RPMI7951 (cell line): ENCODE measurements around the gene C2CD2. TPM values are rescaled to one million over a fixed set of nuclear protein-coding genes. Genes with fewer than 3 reads are reported as not detected.

Source experiments
- DNase-seq: peaks from one replicate; pipeline ENCODE4 v3.0.0-alpha.2; 2012; ENCODE audit warnings: low read depth
- total RNA-seq: library from RNA; depleted of rRNA; stranded (reverse); fragments of >200 nt; shearing (Covaris generic); gene quantifications from 2 replicates; pipeline ENCODE4 v1.2.3, GENCODE V29; 2014

The C2CD2 gene
- total RNA-seq, 1 experiment from 2014 or later, result 18.5 TPM

DNA sequence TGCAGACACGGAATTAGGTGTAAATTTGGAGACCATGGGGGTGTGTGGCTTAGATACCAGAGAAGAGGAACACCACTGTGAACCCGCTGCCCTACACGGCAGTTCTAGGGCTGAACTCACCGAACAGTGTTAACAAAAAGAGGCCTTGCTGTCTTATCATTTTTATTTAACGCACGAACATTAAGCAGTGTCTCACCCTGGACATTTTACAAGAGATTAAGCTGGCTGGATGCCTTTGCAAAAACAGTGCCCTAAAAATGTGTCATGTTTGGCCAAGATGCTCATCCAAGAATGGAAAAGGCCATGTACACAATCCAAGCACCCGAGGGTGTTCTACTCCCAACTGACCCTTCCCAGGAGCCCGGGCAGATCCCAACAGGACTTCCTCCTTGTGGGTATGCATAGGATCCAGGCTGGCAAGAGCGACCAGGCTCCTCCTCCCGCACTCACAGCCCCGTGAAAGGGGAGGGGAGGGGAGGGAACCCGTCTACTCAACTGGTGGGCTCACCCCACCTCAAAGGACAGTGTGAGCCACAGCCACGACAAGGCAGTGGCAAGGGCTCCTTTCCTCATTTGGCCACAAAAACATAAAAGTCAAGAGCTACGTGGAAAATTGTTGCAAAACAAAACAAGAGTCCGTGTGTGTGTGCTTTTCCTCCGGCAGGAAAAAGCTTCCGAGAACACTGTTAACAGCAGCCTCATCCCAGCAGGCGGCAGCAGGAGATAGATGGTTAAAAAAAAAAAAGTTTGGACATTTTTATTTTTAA, 20.3 kb downstream of the C2CD2 start:
- DNase-seq, result peak; percentile 72

DNA sequence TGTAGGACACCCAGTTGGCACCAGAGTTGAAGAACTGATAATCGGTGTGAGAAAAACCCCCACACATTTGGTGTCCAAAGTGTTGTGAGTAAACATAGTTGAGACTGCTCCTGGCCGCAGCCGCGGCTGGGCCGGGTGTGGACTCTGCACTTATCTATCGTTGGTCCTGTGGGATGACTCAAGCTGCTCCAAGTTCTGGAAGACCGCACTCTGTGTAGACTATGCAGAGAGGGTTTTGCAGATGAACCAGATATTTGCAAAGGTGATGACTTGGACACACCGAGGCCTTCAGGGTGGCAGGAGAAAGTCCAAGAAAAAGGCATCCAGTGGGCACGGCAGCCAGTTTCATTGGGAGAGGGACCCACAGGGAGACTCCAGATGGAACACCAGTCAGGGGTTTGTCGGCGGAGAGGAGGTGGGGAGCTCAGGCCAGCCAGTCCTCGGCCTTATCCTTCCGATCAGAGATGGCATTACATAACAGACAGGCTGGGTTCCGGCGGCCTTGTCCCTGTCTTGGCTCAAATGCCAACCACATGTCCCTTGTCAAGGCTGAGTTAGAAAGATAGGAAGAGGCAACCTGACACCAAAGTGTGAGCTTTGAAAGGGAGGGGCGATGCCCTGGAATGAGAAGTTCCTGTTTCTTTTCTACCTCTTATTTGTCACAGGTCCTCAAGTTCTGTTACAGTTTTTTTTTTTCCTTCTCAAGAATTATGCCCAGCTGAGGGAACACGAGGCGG, 21.1 kb downstream of the C2CD2 start:
- peak; percentile 87 for DNase-seq

DNA sequence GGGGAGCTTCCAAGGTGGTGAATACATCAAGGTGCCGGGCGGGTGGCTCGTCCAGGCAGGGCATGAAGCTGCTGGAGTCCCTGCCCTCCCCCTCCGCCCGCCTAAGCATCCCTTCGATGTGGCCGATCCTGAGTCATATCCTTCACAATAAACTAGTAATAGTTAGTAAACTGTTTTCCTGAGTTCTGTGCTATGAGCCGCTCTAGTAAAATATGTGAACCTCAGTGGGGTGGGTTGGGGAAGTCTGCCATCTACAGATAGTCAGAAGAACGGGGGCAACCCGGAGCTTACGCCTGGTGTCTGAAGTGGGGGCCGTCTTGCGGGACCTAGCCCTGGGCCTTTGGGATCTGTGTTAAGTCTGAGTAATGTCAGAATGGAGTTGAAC, 21.6 kb downstream of the C2CD2 start:
- DNase-seq, result peak; percentile 86

DNA sequence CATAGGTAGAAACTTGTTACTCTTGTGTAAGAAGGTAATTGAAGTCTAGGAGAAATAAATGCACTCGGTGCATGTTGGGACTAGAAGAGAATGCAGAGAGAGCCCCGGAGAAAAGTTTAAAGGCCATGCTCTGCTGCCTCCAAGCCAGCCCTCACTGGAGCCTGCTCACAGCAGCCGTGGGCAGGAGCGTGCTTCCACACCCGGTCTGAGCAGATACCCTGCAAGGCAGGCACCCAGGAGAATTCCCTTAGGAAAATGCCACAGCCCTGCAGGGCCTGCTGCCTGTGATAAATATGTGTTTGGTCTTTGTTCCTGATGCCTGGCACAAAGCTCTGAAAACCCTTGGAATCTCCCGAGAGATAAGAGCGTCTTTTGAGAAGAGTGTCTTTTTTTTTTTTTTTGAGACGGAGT, 22.8 kb downstream of the C2CD2 start:
- no peak for DNase-seq

DNA sequence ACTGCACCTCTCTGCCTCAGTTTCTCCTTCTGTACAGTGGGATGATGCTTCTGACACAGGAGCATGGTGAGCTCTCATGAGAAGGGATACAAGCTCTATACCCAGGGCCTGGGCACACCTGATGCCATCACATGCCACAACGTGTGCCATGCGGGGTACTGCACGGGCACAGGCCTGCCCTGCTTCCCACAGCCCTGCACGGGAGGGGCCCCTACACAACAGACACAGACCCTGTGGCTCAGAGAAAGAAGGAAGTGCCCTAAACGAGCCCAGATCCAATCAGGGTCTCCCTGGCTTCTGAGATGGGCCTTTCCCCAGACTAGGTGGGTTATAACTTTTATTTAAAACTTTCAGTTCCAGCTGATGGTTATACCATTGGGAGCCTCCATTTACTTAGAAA, 24.6 kb downstream of the C2CD2 start:
- DNase-seq, result no peak

DNA sequence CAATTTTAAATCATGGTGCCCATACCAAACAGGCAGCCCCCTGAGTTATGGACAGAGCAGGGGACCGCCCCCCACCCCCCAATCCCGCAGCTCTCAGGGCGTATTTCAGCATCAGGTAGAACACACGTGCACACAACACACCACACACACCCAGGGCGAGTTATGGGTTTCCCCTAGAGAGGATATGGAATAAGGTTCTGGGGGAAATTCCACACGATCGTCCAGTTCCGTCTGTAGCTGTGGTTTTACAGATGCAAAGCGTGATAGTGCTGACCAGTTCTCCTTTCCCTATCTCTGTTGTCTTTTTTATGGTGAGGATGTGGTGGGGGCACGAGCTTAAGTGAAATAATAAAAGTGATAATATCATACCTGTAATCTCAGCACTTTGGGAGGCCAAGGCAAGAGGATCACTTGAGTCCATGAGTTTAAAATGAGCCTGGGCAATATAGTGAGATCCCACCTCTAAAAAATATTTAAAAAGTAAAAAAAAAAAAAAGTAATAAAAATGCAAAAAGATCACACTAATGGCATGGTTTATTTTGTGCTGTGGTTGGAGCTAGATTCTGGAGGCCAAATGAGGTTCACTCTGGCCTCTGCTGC, 25.1 kb downstream of the C2CD2 start:
- DNase-seq, result peak; percentile 51

DNA sequence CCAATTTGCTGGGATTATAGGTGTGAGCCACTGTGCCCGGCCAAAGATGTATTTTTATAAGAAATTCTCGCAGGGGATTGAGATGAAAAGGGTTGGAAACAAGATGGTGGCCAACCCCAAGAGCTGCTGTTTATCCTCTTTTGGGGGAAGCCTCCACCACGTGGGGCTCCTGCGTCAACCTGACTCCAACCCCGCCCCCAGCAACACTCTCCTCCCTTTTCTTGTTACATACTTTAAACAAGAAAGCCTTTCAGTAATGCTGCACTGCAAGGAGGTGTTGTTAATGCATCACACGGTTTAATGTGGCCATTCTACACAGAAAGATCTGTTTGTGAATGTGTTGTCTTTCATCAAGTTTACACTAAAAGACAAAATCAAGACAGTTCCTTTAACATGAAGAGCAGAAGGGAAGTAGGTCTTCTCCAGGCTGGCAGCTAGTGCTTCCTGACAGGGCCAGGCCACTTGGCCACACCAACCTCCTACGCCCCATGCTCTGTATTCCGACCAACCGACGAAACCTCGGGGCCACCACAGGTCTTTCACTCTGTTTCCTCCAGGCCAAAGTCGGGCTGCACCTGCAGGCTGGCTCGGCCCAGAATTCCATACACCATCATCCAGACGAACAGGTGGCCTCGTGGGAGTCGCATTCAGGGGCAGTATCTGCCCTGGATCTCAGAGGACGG, 25.9 kb downstream of the C2CD2 start:
- DNase-seq, result no peak

DNA sequence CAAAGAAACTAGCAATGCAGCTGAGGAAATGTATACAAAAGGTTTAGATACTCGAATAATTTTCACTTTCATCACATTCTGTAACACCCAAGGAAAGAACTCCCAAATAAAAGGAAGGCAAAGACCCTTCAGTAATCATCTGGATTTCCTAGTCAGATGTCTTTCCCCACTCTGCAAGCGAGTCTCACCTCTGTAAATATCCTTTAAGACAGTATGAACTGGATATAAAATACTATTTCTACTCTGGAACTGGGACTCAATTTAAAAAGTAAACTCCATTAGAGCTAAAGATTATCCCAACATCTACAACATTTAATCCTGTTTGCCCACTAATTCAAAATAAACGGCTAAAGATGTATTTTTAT, 27.0 kb downstream of the C2CD2 start:
- no peak for DNase-seq

DNA sequence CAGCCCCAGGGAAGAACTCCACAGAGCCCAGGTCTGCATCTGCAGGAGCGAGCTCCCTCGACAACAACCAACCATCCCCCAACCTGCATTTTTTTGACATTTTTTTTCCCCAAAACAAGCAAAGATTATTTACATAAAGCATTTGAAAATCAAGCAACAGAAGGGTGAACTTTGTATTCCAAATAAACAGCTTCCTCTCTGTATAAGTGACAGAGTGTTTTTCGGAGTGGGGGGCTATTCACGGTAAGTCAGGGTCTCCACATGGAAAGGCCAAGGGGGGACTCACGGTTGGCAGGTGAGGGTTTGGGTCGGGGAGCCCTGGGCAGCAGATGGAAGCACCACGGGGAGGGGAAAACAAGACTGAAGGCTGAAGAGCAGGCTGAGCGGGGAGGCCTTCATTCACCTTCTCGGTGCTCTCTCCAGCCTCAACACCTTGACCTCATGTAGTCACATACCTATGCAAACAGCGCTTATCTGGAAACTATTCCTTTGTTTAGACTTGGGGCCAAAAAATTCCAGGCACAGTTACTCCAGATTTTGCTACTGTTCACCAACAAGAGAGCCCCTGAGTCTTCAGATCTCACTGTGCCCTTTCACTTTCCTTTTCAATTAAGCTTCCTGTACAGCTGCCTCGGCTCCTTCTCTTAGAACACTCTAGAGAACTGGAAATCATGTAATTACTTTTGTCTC, 27.6 kb downstream of the C2CD2 start:
- peak; percentile 69 for DNase-seq

DNA sequence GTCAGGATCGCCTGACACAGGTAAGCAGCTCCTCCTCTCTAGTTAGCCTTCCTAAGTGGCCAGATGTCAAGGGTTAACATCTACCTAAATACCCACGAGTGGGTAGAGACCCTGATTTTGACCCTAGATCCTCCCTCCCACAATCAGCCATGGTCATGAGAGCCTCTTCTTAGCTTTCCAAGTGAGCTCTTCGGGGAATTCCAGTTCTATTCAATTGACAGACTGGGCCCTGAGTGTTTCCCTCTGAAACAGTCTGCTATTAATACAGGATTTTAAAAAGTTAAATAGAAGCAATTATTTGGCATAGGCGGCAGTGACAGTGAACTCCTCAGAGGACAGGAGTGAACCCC, 28.1 kb downstream of the C2CD2 start:
- no peak for DNase-seq

DNA sequence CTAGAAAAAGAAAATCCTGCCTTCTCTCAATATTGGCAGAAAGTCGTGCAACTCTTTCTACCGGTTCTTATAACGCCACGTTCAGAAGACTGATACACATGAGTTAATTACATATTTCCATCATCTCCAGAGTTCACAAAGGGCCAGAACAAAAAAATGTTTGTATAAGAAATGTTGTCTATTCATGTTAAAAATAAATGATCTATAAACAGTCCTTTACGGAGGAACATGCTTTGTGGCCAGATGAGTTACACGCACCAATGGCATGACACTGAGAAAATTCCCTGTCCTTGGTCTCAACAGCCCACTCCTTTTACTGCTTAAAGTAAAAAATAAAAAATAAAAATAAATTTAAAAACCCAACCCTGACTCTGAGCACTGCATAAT, 29.5 kb downstream of the C2CD2 start:
- DNase-seq, result no peak

DNA sequence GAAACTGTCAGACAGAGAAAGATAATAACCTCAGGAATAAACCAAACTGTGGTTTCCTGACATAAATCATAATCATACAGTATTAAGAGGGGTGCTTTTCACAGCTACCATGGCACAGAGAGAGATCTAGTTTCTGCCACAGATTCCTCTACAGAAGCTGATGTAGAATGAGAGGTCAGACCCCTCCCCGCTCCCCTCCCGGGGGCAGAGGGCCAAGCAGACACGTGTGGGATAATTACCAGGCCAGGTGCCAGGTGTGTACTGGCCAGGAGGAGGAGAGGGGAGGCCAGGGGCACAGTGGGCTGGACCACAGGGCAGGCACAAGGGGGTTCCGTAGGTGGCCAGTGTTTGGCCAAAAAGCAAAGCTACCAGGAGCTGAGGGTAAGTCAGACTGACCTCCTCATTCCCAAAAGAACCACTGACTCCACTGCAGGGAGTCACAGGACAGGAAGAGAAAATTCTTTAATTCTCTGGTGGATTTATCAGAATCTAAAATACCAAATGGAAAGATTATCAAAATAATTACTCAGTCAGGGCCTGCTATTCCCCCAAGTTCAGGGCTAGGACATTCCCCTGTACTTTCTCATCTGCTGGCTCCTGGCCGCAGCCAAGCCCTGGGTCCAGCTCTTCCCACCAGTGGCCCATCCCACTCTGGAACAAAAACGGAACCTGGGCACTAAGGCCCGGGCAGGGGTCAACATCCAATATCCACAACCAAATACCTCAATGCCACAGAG, 30.0 kb downstream of the C2CD2 start:
- DNase-seq, result peak; percentile 15

DNA sequence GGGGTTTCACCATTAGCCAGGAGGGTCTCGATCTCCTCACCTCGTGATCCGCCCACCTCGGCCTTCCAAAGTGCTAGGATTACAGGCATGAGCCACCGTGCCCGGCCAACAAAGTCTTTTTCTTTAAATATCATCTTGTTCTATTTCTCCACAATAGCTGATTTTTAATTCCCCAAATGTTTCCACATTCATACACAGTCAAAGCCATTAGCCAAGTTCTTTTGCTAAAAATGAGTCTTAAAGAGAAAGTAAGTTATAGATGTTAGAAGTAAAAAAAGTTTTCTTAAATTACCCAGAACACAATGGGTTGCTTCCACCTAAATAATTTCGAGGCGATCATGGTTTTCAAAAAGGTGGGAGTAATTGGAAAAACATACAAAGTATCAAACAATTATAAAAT, 30.6 kb downstream of the C2CD2 start:
- no peak for DNase-seq

DNA sequence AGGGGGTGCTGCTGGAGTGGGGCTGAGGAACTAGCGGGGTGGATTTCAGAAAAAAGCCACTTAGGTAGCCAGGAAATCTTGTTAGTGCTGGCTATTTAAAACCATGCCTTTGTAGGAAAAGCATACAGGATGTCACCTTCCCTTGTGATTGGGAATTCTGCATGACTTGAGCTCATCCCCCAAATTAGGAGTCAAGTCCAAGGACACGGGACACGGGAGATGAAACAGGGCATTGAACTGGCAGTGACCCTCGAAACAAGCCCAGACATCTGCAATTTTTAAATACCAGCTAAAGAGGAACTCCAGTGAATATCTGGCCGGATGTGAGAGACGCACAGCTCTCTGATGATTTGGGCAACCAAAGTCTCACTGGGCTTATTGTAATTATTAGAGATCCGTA, 32.8 kb downstream of the C2CD2 start:
- no peak for DNase-seq

DNA sequence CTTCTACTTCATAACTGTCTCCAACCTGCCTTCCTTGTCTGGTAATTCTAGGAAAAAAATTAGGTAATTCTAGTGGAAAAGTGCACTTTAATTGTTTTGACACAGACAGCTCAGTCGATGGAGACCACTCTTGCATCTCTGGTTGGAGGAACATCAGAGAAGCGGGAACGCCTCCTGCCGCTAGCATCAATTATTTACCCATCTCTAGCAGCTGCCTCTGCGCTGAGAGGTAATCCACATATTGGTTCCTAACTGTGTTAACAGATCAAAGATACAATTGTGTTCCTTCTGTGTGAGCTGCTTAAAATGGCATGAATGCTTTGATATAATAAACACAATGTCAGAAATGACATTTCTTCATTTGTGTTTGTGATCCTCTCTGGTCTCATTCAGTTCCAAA, 33.3 kb downstream of the C2CD2 start:
- DNase-seq, result no peak

DNA sequence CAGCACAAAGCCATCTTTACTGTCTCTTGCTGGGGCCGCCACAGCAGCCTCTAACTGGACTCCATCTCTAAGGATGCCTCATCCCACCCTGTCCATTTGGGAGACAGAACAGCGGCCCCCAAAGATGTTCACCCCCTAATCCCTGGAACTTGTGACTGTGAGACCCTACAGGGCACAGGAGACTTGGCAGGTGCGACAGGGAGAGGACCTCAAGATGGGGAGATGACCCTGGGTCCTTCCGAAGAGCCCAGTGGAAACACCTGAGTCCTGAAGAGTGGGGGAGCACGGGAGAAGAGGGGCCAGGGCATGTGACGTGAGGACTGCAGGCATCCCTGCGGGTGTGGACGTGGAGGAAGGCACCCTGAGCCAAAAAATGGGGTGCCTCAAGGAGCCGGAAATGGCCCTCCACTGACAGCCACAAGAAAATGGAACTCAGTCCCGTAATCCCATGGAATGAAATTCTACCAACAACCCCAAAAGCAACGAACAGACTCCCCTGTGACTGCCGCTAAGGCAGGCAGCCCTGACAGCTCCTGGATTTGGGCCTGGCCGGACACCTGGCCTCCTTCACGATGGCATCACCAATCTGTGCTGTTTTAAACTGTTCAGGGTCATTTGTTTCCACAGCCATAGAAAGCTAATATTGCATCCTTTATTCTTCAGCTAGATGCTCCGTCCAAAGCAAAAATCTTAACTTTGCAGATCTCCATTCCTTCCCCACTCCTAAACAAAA, 34.0 kb downstream of the C2CD2 start:
- DNase-seq, result no peak

DNA sequence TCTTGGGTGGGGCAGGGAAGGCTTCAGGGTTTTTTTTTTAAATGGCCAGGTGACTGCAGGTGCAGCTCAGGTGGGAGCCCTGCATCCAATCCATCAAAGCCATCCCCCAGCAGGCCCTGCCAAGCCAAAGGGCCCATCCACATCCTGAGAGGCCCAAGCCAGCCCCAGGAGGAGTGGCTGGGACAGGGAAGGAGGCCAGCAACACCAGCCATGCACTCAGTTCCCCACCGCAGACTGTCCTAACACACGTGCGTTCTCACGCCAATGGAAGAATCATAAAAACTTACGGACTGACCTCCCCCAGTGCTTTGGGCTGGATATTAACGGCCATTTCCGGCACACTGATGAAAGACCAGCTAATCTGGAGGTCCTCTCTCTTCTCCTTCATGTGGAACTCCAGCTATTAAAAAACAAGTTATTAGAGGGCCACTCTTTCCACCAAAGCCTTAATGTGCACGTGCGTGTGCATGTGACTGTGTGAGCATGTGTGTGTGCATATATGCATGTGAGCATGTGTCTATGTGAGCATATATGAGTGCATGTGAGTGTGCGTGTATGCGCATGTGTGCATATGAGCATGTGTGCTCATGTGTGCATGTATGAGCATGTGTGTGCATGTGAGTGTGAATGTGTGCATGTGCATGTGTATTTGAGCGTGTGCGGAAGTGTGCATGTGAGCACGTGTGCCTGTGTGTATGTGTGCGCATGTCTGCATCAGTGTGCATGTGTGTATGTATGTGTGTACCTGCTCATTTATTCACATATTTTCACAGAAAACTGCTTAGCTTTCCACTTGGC, 35.1 kb downstream of the C2CD2 start:
- DNase-seq, result no peak

DNA sequence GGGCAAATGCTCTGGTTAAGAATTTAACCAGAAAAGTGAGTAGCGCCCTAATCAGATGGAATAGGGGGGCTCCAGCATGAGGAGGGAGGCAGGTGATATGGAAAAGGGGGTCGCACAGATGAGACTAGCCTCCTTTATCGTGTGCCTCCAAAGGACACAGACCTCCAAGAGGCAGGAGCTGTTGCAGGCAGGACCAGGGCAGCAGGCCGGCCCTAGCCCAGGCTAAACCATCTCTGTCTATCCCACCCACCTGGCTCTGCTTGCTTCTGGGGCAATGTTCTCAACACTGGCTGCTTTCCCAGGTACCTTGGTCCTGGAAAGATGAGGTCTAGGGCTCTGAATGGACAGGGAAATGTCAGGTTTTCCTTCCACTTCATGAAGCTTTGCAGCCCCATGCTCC, 36.3 kb downstream of the C2CD2 start:
- no peak for DNase-seq

DNA sequence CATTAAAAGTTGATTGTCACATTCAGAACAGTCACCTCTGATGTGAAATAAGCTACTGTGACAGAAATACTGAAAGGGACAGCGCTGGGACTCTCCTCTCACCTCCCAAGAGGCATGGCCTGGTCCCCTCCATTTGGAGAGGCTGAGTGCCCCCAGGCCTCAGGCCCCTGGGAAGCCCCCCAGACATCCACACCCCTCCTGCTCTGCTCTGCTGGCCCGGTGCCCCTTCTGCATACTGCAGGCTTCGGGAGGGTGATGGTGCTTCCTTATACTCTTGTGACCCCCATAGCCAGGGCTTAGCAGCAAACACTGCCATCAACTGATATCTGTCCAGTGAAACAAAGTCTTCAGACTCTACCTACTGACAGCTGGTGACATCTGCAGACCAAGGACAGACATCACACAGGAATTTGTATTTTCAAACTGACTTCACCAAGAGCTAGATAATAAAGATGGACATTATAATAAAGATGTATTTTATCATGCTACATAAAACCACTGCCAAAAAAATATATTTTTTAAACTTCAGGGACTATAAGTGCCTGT, 36.9 kb downstream of the C2CD2 start:
- no peak for DNase-seq

DNA sequence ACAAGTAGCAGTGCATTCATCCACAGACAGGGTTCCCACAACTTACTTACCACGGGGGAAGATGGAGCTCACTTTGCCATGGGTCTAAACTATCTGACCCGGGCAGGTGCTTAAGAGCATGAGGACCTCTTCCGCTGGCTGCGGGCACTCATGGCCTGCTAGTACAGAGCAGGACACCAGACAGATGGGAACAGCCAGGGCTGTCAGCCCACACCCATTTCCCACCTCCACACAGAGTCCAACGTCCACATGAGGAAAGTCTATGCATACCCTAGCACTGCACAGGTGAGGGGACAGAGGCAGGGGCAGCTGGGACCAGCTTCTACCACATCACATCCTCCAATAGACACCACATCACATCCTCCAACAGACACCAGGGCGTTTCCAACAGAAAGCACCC, 38.9 kb downstream of the C2CD2 start:
- DNase-seq, result no peak
